ENCODE data around the gene ARPC5. TPM values are rescaled to one million over a fixed set of nuclear protein-coding genes. Genes with fewer than 3 reads are reported as not detected.

ARPC5 gene
- total and polyA plus RNA-seq, 2 of the 8 experiments (the other 6 are each of a cell fraction or from before 2014, with no cell fraction given): 24.0 to 60.8 TPM

DNA sequence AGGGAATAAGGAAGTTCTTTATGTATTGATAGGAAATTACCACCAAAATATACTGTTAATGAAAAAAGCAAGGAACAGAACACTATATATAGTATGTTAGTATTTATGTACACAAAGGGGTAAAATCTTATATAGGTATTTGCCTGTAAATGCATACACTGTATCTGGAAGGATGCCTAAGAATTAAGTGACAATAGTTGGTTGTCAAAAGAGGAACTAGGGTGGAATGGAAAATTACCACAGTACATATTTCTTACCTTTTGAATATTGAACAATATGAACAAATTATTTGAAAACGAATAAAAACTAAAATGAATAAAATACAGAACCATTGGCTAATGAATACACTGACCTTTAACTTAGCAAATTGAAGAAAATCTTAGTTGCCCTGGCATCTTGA lies 13.6 kb downstream of the ARPC5 start:
- H3K56ac ChIP-seq (replicated peaks; ENCODE audit: insufficient read length, low read depth, low read length): no peak overlapping the region
- no peak overlapping the region for H2BK120ac ChIP-seq (replicated peaks; ENCODE audit: low read depth, low read length)
- H2BK15ac ChIP-seq (ENCODE audit: low read length): no peak overlapping the region
- no peak overlapping the region for H3K4ac ChIP-seq (replicated peaks; ENCODE audit: insufficient read length, low read depth, low read length)
- no peaks in the 10 kb centered on the region for H3K9me3 ChIP-seq (ENCODE audit: insufficient read depth in 2 of 2, low read depth in 1 of 2, low read length in 1 of 2)
- H4K91ac ChIP-seq (replicated peaks; ENCODE audit: insufficient read length, low read length): no peak overlapping the region
- H3K23me2 ChIP-seq (ENCODE audit: low read depth, low read length): no peaks in the 10 kb centered on the region
- H4K8ac ChIP-seq (ENCODE audit: extremely low read depth, insufficient read depth, low read length): no peak overlapping the region
- H2BK20ac ChIP-seq (ENCODE audit: low read length): no peak overlapping the region
- no peak overlapping the region for H3K27ac ChIP-seq (ENCODE audit: low read depth, low read length)
- FAIRE-seq (no peak), DNase-seq (ENCODE audit: low read depth in 1 of 2, low spot score in 2 of 2) (no peak)
- H3K4me1 ChIP-seq (replicated peaks in 1 of 4; ENCODE audit: control insufficient read depth in 3 of 4, insufficient read depth in 4 of 4, low read length in 3 of 4): peaks cover 0 to 4% (median 0%) of the 10 kb centered on the region in 4 experiments; a peak in 1 of 7 replicates
- H3K23ac ChIP-seq (ENCODE audit: insufficient read length): no peak overlapping the region
- no peak overlapping the region for H3K14ac ChIP-seq (ENCODE audit: insufficient read length)
- no peak overlapping the region for H4K5ac ChIP-seq (ENCODE audit: insufficient read length, low read depth, low read length)
- H4K20me1 ChIP-seq (replicated peaks in 1 of 2; ENCODE audit: control insufficient read depth in 1 of 2, insufficient read depth in 2 of 2, low read length in 2 of 2): no peaks in the 10 kb centered on the region
- no peak overlapping the region for H3K4me3 ChIP-seq (ENCODE audit: extremely low read depth in 1 of 4, insufficient read depth in 2 of 4, low read depth in 3 of 4, low read length in 4 of 4)
- no peaks in the 10 kb centered on the region for H3K79me1 ChIP-seq (ENCODE audit: low read depth, low read length)
- H2AK5ac ChIP-seq (ENCODE audit: low read depth, low read length): no peak overlapping the region
- H3K4me2 ChIP-seq (ENCODE audit: insufficient read depth in 1 of 2, low read depth in 2 of 2, low read length in 2 of 2): no peak overlapping the region
- ChIA-PET POLR2A (ENCODE audit: partially characterized antibody) (no interaction called here), CTCF (ENCODE audit: partially characterized antibody) (interaction anchor here (0.8 to 2.4 kb wide), 12 partner anchors 11 to 387 kb away, joined by 3 to 19 read pairs (median 4); no protein-coding TSS in a partner anchor)
- H3K18ac ChIP-seq (ENCODE audit: extremely low read depth, low read length): no peak overlapping the region
- 85% methylated on average over 1 of the region's 1 CpG; no CpG with 5 or more reads in 1 of the 2 experiments for WGBS, 2 experiments (ENCODE audit: extremely low coverage in 1 of 2, insufficient coverage in 1 of 2, insufficient read length in 1 of 2, insufficient replicate concordance in 2 of 2, low coverage in 1 of 2, low lambda C conversion rate in 2 of 2, missing lambda C conversion rate in 1 of 2)
- peaks cover 0 to 3% (median 2%) of the 10 kb centered on the region in 4 experiments; a peak in 2 of 8 replicates for H3K36me3 ChIP-seq (ENCODE audit: control insufficient read depth in 2 of 4, insufficient read depth in 4 of 4, low read length in 3 of 4)
- H3K79me2 ChIP-seq (ENCODE audit: control insufficient read depth in 1 of 2, insufficient read depth in 2 of 2, low read length in 2 of 2): no peaks in the 10 kb centered on the region
- H2BK5ac ChIP-seq (ENCODE audit: low read depth, low read length): no peak overlapping the region
- no peak overlapping the region for H2AFZ ChIP-seq (ENCODE audit: low read length)
- no peak overlapping the region for H3K9ac ChIP-seq (replicated peaks in 1 of 4; ENCODE audit: extremely low read depth in 1 of 4, low read depth in 3 of 4, low read length in 3 of 4)
- H3K27me3 ChIP-seq (replicated peaks in 1 of 4; ENCODE audit: control insufficient read depth in 3 of 4, extremely low read depth in 1 of 4, insufficient read depth in 3 of 4, low read length in 3 of 4): no peaks in the 10 kb centered on the region
- H2BK12ac ChIP-seq (ENCODE audit: low read depth, low read length): no peak overlapping the region
- TF ChIP-seq CTCF (IDR thresholded peaks at IDR 0.05; ENCODE audit: control extremely low read depth in 1 of 3, insufficient read depth in 1 of 3, low read depth in 1 of 3, low read length in 3 of 3) (no peak), TCF12 (IDR thresholded peaks at IDR 0.05; ENCODE audit: low read depth, low read length) (no peak), CHD1 (IDR thresholded peaks at IDR 0.05; ENCODE audit: low read depth, low read length) (no peak), SP4 (IDR thresholded peaks at IDR 0.05; ENCODE audit: low read length) (no peak), MAFK (IDR thresholded peaks at IDR 0.05; ENCODE audit: low read depth, low read length) (no peak), CBX5 (IDR thresholded peaks at IDR 0.05; ENCODE audit: low read depth, low read length) (no peak), SIN3A (conservative IDR thresholded peaks at IDR 0.05 in 1 of 2, IDR thresholded peaks at IDR 0.05 in 1 of 2; ENCODE audit: low read depth in 1 of 2, low read length in 2 of 2) (no peak), YY1 (IDR thresholded peaks at IDR 0.05; ENCODE audit: low read depth, low read length) (no peak), TAF1 (IDR thresholded peaks at IDR 0.05; ENCODE audit: low read depth, low read length) (no peak), FOSL1 (IDR thresholded peaks at IDR 0.05; ENCODE audit: insufficient read depth, low read depth, low read length) (no peak), SP1 (IDR thresholded peaks at IDR 0.05; ENCODE audit: low read depth, low read length) (no peak), RBBP5 (IDR thresholded peaks at IDR 0.05; ENCODE audit: borderline replicate concordance, low read depth, low read length) (no peak), EGR1 (IDR thresholded peaks at IDR 0.05; ENCODE audit: borderline replicate concordance, low read depth, low read length) (no peak)
